Frontal cortex (tissue), 4 donors: ENCODE measurements around the gene C15orf39. TPM values are rescaled to one million over a fixed set of nuclear protein-coding genes. Genes with fewer than 3 reads are reported as not detected.
"Not testable (repeated sequence)": the region's sequence is repeated elsewhere in the genome, so short reads cannot be mapped to it uniquely, and the experiment has no call there.

ENCODE experiments used
- DNase-seq, 2 donors: peaks; one replicate each; pipeline ENCODE4 v3.0.0; 2012; ENCODE audit warnings: low spot score in 2 of 2
- FAIRE-seq: peaks from 2 replicates; lab custom pipeline; 2012; peaks lifted over from hg19 to GRCh38; lab: Jason Lieb, UNC
- small RNA-seq: library from RNA; depleted of rRNA; stranded (forward); fragments of <200 nt; gene quantifications from one replicate; pipeline ENCODE3, GENCODE V24; 2014
- total RNA-seq: library from RNA; depleted of rRNA; stranded (reverse); fragments of >200 nt; gene quantifications from one replicate; pipeline ENCODE4 v1.2.3, GENCODE V29; 2014
- donor health status: control.
- donor health status: control.
- donor health status: control.

The C15orf39 gene
- total RNA-seq, 1 donor from 2014 or later: 0.41 TPM

DNA sequence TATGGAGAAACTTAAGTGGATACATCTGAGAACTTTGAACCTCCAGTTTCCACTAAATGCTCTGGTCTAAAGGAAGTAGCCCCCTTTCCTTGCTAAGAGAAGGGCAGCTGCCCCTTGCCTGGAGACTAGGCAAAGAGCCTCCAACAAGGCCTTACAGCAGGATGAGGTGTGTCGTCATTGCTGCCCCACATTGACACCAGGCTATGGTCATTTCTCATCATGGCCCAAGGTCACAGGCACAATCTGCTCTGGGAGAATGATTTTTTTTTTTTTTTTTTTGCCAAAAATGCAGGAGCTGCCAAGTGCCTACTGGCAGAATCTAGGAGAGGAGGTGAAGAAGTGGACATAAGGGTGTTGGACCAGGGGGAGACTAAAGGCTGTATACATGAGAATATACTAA lies 44.1 kb downstream of the C15orf39 start:
- DNase-seq, FAIRE-seq: not testable (repeated sequence)

- DNase-seq, FAIRE-seq: not testable (repeated sequence)
Observed at GRCh38 chr15:75248991-75249390, 47.3 kb downstream of the C15orf39 start.

DNA sequence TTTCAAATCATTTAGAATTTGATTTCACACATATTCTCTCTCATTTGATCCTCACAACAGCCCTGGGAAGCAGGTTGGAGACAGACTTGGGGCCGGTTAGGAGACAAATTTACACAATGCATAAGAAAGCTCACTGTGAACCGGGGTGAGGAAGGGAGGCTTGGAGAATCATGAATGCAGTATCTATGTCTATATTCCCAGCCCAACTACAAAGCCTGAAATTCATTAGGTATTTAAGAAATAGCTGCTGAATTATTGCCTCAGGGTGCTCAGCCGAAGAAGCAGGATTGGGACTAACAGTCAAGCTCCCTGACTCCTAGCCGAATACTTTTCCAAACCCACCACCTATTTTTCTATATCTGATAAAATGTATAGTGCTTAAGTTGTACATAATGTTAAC lies 48.0 kb downstream of the C15orf39 start:
- DNase-seq (no peak), FAIRE-seq (no peak)

GRCh38 chr15:75251343-75251742 lies 49.7 kb downstream of the C15orf39 start:
- not testable (repeated sequence) for FAIRE-seq

GRCh38 chr15:75252285-75252684 lies 50.6 kb downstream of the C15orf39 start:
- FAIRE-seq, DNase-seq: not testable (repeated sequence)

More at GRCh38 chr15:75251343-75251742, 49.7 kb downstream of the C15orf39 start:
- DNase-seq: not testable (repeated sequence)

DNA sequence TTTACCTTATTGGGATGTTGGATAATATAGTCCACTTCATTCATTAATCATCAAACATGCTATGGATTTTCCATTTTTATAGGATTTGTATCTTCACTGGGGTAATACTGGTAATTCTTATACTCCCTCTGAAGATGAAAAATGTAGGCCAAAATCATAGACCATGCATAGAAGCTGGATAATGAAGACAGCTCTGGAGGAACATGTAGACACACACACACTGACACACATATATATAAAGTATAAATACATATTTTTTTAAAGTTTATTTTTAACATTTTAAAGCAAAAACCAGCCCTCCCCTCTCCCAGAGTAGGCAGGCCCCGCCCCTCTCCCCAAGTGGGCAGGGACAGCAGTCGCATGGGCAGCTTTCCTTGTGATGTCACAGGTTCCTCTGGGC lies 56.4 kb downstream of the C15orf39 start, which contains the start of gene GOLGA6C:
TSS of gene GOLGA6C (plus strand) at position 301 of the 400 bp plus-strand sequence. CDS start 265 bp downstream, outside the sequence.
- DNase-seq, FAIRE-seq: not testable (repeated sequence)

DNA sequence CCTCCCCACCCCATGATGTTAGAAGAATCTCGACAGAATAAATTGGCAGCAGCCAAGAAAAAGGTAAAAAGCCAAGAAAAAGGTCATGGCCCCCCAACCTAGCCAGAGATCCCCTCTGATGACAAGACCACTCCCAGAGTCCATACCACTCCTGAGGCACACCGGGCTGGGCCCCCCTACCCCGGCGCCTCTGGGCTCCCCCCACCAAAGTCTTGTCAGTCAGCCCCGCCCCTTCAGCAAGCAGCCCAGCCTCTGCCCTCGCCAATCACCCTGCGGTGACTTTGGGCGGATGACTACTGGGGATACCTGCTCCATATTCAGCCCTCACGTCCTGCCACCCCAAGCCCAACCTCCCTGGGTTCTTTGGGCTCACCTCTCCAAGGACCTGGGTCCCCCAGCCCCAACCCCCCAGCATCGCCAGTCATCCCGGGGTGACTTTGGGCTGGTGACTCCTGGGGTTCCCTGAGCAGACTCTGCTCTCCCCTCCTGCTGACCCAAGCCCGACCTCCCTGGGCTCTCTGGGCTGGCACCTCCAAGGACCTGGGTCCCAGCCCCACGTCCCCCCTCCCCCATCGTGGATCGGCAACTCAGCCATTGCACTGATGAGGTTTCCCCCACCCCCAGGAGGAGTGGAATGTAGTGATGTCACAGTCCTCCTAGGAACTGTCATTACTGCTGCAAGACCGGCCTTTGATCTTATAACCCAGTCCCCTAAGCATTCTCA lies 57.1 kb downstream of the C15orf39 start:
- DNase-seq, FAIRE-seq: not testable (repeated sequence)

GRCh38 chr15:75259873-75260272 lies 58.2 kb downstream of the C15orf39 start:
- not testable (repeated sequence) for DNase-seq, FAIRE-seq

Small RNAs within 50 kb of the gene (small RNA-seq; reads per million reads assigned to genes)
- not detected for gene AC068338.1

Other genes with a start within 250 kb of the C15orf39 start
- gene RPP25, start 245.1 kb upstream of the C15orf39 start, total RNA-seq: 7.3 TPM
- 42.8 TPM for gene SCAMP5, start 206.3 kb upstream of the C15orf39 start, total RNA-seq
- 3.7 TPM for gene PPCDC, start 178.3 kb upstream of the C15orf39 start, total RNA-seq
- gene GOLGA6C, start 56.5 kb downstream of the C15orf39 start, total RNA-seq: not detected
- gene GOLGA6D, start 81.0 kb downstream of the C15orf39 start, total RNA-seq: not detected
- gene COMMD4, start 134.2 kb downstream of the C15orf39 start, total RNA-seq: 21.2 TPM
- 21.6 TPM for gene NEIL1, start 145.2 kb downstream of the C15orf39 start, total RNA-seq
- 58.7 TPM for gene MAN2C1, start 166.7 kb downstream of the C15orf39 start, total RNA-seq
- gene SIN3A, start 249.8 kb downstream of the C15orf39 start, total RNA-seq: 24.9 TPM